Ishikawa (cell line): ENCODE data around the gene CSPG5.

Experiments
- CEBPB ChIP-seq: IDR thresholded peaks from 2 replicates; pipeline ENCODE4 v1.6.1; 2012
- CREB1 ChIP-seq: IDR thresholded peaks from 2 replicates; pipeline ENCODE4 v1.6.1; 2012; ENCODE audit warnings: low read depth
- EGR1 ChIP-seq: IDR thresholded peaks from 2 replicates; pipeline ENCODE4 v1.6.1; 2012
- EP300 ChIP-seq: IDR thresholded peaks from 2 replicates; pipeline ENCODE4 v1.6.1; 2012; ENCODE audit warnings: borderline replicate concordance
- FOXM1 ChIP-seq: IDR thresholded peaks from 2 replicates; pipeline ENCODE4 v1.6.1; 2012; ENCODE audit warnings: low read depth, borderline replicate concordance
- MAX ChIP-seq: IDR thresholded peaks from 2 replicates; pipeline ENCODE4 v1.6.1; 2012
- NFIC ChIP-seq: IDR thresholded peaks from 2 replicates; pipeline ENCODE4 v1.6.1; 2012
- RAD21 ChIP-seq: IDR thresholded peaks from 2 replicates; pipeline ENCODE4 v1.6.1; 2012; ENCODE audit warnings: low read depth
- REST ChIP-seq: IDR thresholded peaks from 2 replicates; pipeline ENCODE4 v1.6.1; 2012; ENCODE audit warnings: low read depth, mild to moderate bottlenecking
- TAF1 ChIP-seq: IDR thresholded peaks from 2 replicates; pipeline ENCODE4 v1.6.1; 2012; ENCODE audit warnings: low read depth, mild to moderate bottlenecking
- TCF12 ChIP-seq: IDR thresholded peaks from 2 replicates; pipeline ENCODE4 v1.6.1; 2012; ENCODE audit warnings: low read depth
- TEAD4 ChIP-seq: IDR thresholded peaks from 2 replicates; pipeline ENCODE4 v1.6.1; 2012
- USF1 ChIP-seq: IDR thresholded peaks from 2 replicates; pipeline ENCODE4 v1.6.1; 2012
- YY1 ChIP-seq: IDR thresholded peaks from 2 replicates; pipeline ENCODE4 v1.6.1; 2012; ENCODE audit warnings: low read depth
- ZBTB7A ChIP-seq: IDR thresholded peaks from 2 replicates; pipeline ENCODE4 v1.6.1; 2012; ENCODE audit warnings: low read depth

Gene CSPG5

GRCh38 chr3:47567149-47567548, 11.5 kb downstream of the CSPG5 start:
- TF ChIP-seq EGR1 = no peak
- TF ChIP-seq USF1 = no peak
- no peak for TF ChIP-seq EP300
- TF ChIP-seq TCF12 = no peak
- no peak for TF ChIP-seq CREB1
- TF ChIP-seq TEAD4 = no peak
- TF ChIP-seq CEBPB = no peak
- no peak for TF ChIP-seq MAX
- TF ChIP-seq REST = no peak
- no peak for TF ChIP-seq YY1
- no peak for TF ChIP-seq FOXM1
- no peak for TF ChIP-seq TAF1
- TF ChIP-seq NFIC = no peak
- TF ChIP-seq RAD21 = no peak
- TF ChIP-seq ZBTB7A = no peak

GRCh38 chr3:47566667-47567066, 12.0 kb downstream of the CSPG5 start:
- no peak for TF ChIP-seq ZBTB7A
- no peak for TF ChIP-seq CREB1
- TF ChIP-seq REST = no peak
- TF ChIP-seq YY1 = no peak
- TF ChIP-seq TAF1 = no peak
- TF ChIP-seq CEBPB = no peak
- no peak for TF ChIP-seq FOXM1
- TF ChIP-seq TEAD4 = no peak
- TF ChIP-seq EGR1 = no peak
- no peak for TF ChIP-seq EP300
- no peak for TF ChIP-seq USF1
- no peak for TF ChIP-seq TCF12

GRCh38 chr3:47565734-47566550, 12.7 kb downstream of the CSPG5 start:
- TF ChIP-seq MAX (no peak), EP300 (no peak), REST (no peak), YY1 (no peak), CEBPB (no peak), USF1 (no peak), FOXM1 (no peak), EGR1 (no peak), CREB1 (no peak), TEAD4 (no peak), TAF1 (no peak)

GRCh38 chr3:47556351-47556750, 22.3 kb downstream of the CSPG5 start:
- no peak for TF ChIP-seq NFIC
- TF ChIP-seq TAF1 = no peak
- no peak for TF ChIP-seq CEBPB
- TF ChIP-seq RAD21 = no peak
- no peak for TF ChIP-seq CREB1
- TF ChIP-seq REST = no peak
- no peak for TF ChIP-seq MAX
- TF ChIP-seq TEAD4 = no peak
- no peak for TF ChIP-seq YY1
- TF ChIP-seq ZBTB7A = no peak
- TF ChIP-seq EGR1 = no peak
- no peak for TF ChIP-seq TCF12
